ENCODE results near the gene RASAL1. TPM values are rescaled to one million over a fixed set of nuclear protein-coding genes. Genes with fewer than 3 reads are reported as not detected.

Gene RASAL1
- total RNA-seq, 1 donor from 2014 or later, result 11.0 TPM

DNA sequence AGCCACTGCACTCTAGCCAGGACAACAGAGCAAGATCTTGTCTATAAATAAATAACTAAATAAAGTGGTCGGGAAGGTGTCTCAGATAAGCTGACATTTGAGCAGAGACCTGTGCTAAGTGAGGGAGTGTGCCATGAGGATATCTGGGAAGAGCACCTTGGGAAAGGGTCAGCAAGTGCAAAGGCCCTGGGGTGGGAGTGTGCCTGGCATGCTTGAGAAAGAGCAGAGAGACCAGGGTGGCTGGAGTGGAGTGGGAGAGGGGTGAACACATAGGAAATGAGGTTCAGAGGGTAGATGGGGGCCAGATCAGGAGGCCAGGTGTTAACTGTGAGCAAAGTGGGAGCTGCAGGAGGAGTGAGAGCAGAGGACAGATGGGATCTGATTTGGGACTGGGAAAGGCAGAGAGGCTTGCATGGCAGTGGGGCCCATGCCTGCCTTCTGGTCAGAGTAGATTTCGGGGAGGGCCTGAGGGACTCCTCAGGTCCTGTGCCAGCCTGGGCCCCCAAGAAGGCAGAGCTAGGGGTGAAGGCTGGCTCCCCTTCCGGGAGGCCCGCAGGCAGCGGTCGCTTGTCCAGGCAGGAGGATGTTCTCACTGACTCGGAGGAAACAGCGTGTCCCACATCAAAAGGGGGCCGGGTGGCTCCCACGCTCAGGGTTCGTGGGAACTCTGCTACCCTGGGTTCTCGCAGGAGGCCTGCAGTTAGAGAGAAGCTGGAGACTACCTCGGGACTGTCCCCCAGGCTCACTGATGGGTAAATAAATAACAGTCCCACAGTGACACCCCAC is 46.4 kb downstream of the RASAL1 start:
- TF ChIP-seq POLR2A (IDR thresholded peaks at IDR 0.05), result no peak
- TF ChIP-seq, protein P1, sequence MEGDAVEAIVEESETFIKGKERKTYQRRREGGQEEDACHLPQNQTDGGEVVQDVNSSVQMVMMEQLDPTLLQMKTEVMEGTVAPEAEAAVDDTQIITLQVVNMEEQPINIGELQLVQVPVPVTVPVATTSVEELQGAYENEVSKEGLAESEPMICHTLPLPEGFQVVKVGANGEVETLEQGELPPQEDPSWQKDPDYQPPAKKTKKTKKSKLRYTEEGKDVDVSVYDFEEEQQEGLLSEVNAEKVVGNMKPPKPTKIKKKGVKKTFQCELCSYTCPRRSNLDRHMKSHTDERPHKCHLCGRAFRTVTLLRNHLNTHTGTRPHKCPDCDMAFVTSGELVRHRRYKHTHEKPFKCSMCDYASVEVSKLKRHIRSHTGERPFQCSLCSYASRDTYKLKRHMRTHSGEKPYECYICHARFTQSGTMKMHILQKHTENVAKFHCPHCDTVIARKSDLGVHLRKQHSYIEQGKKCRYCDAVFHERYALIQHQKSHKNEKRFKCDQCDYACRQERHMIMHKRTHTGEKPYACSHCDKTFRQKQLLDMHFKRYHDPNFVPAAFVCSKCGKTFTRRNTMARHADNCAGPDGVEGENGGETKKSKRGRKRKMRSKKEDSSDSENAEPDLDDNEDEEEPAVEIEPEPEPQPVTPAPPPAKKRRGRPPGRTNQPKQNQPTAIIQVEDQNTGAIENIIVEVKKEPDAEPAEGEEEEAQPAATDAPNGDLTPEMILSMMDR (IDR thresholded peaks at IDR 0.05), result no peak
- TF ChIP-seq POLR2AphosphoS5 (IDR thresholded peaks at IDR 0.05; ENCODE audit: insufficient read depth in 1 of 2, low read depth in 1 of 2), result no peak

DNA sequence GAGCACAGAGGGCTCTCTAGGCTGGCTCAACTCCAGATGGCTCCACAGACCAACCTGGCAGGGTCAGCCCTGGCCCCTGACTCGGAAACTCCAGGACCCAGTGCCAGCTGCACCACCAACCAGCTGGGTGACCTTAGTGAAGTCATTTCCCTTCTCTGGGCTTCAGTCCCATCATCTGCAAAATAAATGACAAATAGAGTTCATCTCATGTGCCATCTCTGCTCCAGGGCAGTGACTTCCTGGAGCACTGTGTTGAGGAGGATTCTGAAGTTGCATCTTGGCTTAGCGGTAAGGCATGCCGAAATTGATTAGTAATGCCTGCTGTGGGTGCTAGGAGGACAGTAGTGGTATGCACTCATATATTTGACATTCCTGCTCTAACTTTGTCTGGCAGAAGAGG is 47.5 kb downstream of the RASAL1 start:
- no peak for DNase-seq (ENCODE audit: extremely low spot score in 2 of 2)
- no peak for TF ChIP-seq POLR2AphosphoS5 (IDR thresholded peaks at IDR 0.05; ENCODE audit: insufficient read depth in 1 of 2, low read depth in 1 of 2)
- TF ChIP-seq POLR2A (IDR thresholded peaks at IDR 0.05), result no peak
- TF ChIP-seq, protein P1 (IDR thresholded peaks at IDR 0.05), result no peak
- Histone ChIP-seq H3K27ac (no peak overlapping the region), H3K4me1 (no peaks in the 10 kb centered on the region), H3K9me3 (no peaks in the 10 kb centered on the region), H3K4me3 (no peak overlapping the region), H3K27me3 (no peaks in the 10 kb centered on the region), H3K36me3 (no peaks in the 10 kb centered on the region)
- intact Hi-C loops (cut with DNase I), result no loop called here

More for the DNA sequence above, 46.4 kb downstream of the RASAL1 start:
- intact Hi-C loops (cut with DNase I), result no loop called here
- H3K27ac ChIP-seq, result no peak overlapping the region
- no peaks in the 10 kb centered on the region for H3K27me3 ChIP-seq
- H3K4me3 ChIP-seq, result no peak overlapping the region
- no peaks in the 10 kb centered on the region for H3K36me3 ChIP-seq
- H3K4me1 ChIP-seq, result no peaks in the 10 kb centered on the region
- DNase-seq (ENCODE audit: extremely low spot score in 2 of 2), result no peak
- H3K9me3 ChIP-seq, result no peaks in the 10 kb centered on the region

DNA sequence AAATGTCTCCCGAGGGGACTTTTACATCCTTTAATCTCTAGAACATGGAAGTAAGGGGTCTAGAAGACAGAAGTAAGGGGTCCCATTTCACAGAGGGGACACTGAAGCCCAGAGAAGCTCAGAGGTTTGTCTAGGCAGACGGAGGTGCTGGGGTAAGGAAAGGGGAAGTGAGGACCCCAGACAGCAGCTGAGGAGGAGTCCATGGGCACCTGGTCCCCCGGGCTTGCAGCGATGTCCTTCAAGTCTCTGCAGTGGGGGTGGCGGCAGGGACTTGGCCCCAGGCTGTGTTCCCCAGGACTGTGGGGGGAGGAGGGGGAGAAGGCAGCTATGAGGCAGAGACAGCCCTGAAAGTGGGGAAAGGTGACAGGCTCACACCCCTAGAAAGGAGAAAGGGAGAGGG is 48.4 kb downstream of the RASAL1 start:
- Histone ChIP-seq H3K27me3 (no peaks in the 10 kb centered on the region), H3K4me1 (no peaks in the 10 kb centered on the region), H3K36me3 (no peaks in the 10 kb centered on the region), H3K9me3 (no peaks in the 10 kb centered on the region), H3K27ac (no peak overlapping the region), H3K4me3 (no peak overlapping the region)
- no peak for TF ChIP-seq POLR2A (IDR thresholded peaks at IDR 0.05)
- TF ChIP-seq, protein P1 (IDR thresholded peaks at IDR 0.05), result no peak
- intact Hi-C loops (cut with DNase I), result no loop called here
- no peak for DNase-seq (ENCODE audit: extremely low spot score in 2 of 2)

DNA sequence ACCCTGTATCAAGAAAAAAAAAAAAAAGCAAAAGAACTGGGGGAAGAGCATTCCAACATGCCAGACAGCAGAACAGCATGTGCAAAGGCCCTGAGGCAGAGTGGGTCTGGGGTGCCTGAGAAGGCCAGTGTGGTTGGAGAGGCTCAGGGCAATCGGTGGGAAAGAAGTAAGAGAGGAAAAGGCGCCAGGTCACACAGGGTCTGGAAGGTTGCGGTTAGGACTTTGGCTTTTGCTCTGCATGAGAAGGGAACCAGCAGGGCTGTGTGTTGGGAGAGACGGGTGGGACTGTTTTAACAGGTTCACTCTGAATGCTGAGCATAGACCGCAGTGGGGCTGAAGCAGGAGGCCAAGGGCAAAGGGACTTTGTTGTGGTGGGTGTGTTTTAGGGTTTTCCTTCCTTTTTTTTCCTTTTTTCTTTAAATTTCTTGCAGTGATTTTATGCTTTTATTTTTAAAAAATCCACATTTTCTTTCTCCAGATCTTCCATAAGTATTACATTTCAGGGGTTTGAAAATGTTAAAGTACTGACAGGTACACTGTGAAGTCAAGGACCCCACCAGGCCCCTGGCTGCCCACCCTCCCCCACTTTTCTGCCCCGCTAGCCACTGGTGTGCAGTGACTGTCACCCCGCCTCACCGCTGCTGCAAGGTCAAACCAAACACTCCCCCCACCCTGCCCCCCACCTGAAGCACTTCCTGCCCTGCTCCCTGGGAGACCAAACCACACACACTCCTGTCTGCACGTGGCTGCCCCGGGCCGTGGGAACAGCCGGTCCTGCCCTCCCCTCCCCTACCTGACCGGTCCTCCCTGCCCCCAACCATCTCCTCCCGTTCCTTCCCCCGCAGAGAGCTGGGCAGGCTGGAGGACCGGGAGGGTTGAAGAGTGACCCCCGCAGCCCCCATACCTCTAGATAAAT is 49.1 kb downstream of the RASAL1 start:
- intact Hi-C loops (cut with DNase I), result no loop called here
- no peak for DNase-seq (ENCODE audit: extremely low spot score in 2 of 2)
- no peaks in the 10 kb centered on the region for H3K27me3 ChIP-seq

DNA sequence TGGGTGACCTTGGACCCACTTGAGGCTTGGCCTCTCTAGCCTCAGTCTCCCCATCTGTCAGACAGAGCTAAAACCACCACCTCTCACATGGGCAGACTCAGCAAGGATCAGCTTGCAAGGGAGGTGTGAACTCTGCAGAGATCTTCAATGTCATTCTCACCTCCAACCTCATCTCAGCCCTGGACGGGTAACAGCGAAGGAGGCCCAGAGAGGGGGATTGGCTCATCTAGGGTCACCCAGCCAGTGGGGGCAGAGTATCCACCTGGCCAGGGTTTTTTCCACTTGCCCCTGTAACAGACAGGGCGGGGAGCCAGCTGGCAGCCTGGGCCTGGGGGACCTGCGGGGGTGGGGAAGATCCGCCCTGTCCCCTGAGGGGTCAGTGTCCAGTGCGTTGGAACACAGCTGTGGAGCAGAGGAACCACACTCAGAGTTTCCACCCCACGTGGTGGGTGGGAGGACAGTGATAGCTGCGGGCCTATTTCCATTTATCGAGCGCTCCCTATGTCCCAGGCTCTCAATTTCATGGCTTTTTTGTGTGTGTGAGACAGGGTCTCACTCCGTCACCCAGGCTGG is 51.6 kb downstream of the RASAL1 start:
- H3K27ac ChIP-seq, result no peak overlapping the region
- intact Hi-C loops (cut with DNase I), result no loop called here
- TF ChIP-seq, protein P1 (IDR thresholded peaks at IDR 0.05), result no peak
- TF ChIP-seq POLR2A (IDR thresholded peaks at IDR 0.05) (no peak), POLR2AphosphoS5 (IDR thresholded peaks at IDR 0.05; ENCODE audit: insufficient read depth in 1 of 2, low read depth in 1 of 2) (no peak)
- H3K36me3 ChIP-seq, result no peaks in the 10 kb centered on the region
- H3K4me1 ChIP-seq, result no peaks in the 10 kb centered on the region
- no peak overlapping the region for H3K4me3 ChIP-seq
- H3K9me3 ChIP-seq, result no peaks in the 10 kb centered on the region
- no peak for DNase-seq (ENCODE audit: extremely low spot score in 2 of 2)
- H3K27me3 ChIP-seq, result no peaks in the 10 kb centered on the region

More for the DNA sequence above, 49.1 kb downstream of the RASAL1 start:
- no peak for TF ChIP-seq POLR2A (IDR thresholded peaks at IDR 0.05)
- no peaks in the 10 kb centered on the region for H3K9me3 ChIP-seq
- H3K36me3 ChIP-seq, result no peaks in the 10 kb centered on the region
- H3K4me1 ChIP-seq, result no peaks in the 10 kb centered on the region
- no peak overlapping the region for H3K4me3 ChIP-seq
- H3K27ac ChIP-seq, result no peak overlapping the region
